Stimulated activated naive B cell treated with anti-CD40 and anti-IgM and Interleukin-4, amounts not matched to agents 10 μg/mL and 1 μg/mL and 100 μg/mL, for 72 hours (primary cell): Measurements from ENCODE around the gene PRKG1.
"Not testable (repeated sequence)": the region's sequence is repeated elsewhere in the genome, so short reads cannot be mapped to it uniquely, and the experiment has no call there.

Experiments
- ATAC-seq, 2 donors: fragments of 150-1000 bp; cut with Tn5 transposase; replicated peaks; 2 replicates each; pipeline ENCODE4 v1.10.0; 2021; ENCODE audit warnings: moderate library complexity in 1 of 2
- DNase-seq: peaks from one replicate; pipeline ENCODE4 v3.0.0; 2021
- H3K27ac Mint-ChIP-seq: one replicate; pipeline ENCODE4 v1.8.0; 2022; ENCODE audit warnings: mild to moderate bottlenecking, mixed read lengths
- H3K27me3 Mint-ChIP-seq, 2 donors: one replicate each; pipeline ENCODE4 v1.8.0; 2022; ENCODE audit warnings: mixed read lengths in 2 of 2
- H3K36me3 Mint-ChIP-seq, 2 donors: one replicate each; pipeline ENCODE4 v1.8.0; 2022; ENCODE audit warnings: mixed read lengths in 2 of 2, mild to moderate bottlenecking in 1 of 2
- H3K4me1 Mint-ChIP-seq, 2 donors: one replicate each; pipeline ENCODE4 v1.8.0; 2022; ENCODE audit warnings: mixed read lengths in 2 of 2, mild to moderate bottlenecking in 1 of 2
- H3K4me3 Mint-ChIP-seq, 2 donors: one replicate each; pipeline ENCODE4 v1.8.0; 2022; ENCODE audit warnings: mild to moderate bottlenecking in 2 of 2, mixed read lengths in 2 of 2, moderate library complexity in 1 of 2
- H3K9me3 Mint-ChIP-seq, 2 donors: one replicate each; pipeline ENCODE4 v1.8.0; 2022; ENCODE audit warnings: mixed read lengths in 2 of 2, mild to moderate bottlenecking in 1 of 2

The PRKG1 gene

GRCh38 chr10:51156926-51157325, 82.6 kb downstream of the PRKG1 start:
- H3K27ac Mint-ChIP-seq = no peak overlapping the region
- no peaks in the 10 kb centered on the region for H3K27me3 Mint-ChIP-seq
- no peaks in the 10 kb centered on the region for H3K9me3 Mint-ChIP-seq
- H3K4me3 Mint-ChIP-seq = no peak overlapping the region
- H3K36me3 Mint-ChIP-seq = no peaks in the 10 kb centered on the region
- DNase-seq (no peak), ATAC-seq (no peak)
- no peaks in the 10 kb centered on the region for H3K4me1 Mint-ChIP-seq

DNA sequence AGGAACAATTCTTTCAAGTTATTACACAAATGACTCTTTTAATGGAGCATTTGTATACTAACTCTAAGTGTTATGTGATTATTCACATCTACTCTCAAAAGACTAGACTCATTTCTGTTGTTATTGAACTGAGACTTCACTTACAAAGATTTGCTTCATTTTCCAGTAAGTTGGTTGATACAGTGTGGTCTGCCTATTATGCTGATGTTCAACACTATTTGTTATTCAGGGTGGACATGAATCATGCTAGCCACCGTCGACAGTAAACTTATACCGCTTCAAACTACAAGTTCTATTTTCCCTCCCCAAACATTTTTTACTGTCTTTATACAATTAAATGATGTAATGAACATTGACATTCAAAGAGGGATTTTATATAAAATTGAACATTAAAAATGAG, 84.5 kb downstream of the PRKG1 start:
- ATAC-seq (no peak), DNase-seq (no peak)
- H3K27ac Mint-ChIP-seq = no peak overlapping the region
- no peaks in the 10 kb centered on the region for H3K27me3 Mint-ChIP-seq
- no peaks in the 10 kb centered on the region for H3K9me3 Mint-ChIP-seq
- H3K4me1 Mint-ChIP-seq = no peaks in the 10 kb centered on the region
- no peaks in the 10 kb centered on the region for H3K36me3 Mint-ChIP-seq
- no peak overlapping the region for H3K4me3 Mint-ChIP-seq

DNA sequence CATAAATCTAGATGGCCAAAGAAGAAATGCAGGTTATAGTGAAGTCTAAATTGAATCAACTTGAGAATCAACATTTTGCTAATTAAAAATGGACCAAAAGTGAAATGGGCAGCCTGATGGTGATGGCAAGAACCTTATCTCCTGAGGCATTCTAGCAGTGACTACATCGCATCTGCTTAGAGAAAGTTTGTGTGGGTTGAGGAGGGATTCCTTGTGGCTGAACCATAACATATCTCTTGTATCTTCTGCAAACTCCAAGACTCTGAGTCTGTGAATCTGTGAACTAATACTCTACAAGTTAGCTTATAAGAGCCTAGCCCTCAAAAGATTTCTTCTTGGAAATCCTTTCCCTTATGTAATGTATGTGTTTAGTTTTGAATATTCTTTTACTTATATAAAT, 85.6 kb downstream of the PRKG1 start:
- H3K4me1 Mint-ChIP-seq = no peaks in the 10 kb centered on the region
- no peaks in the 10 kb centered on the region for H3K27me3 Mint-ChIP-seq
- DNase-seq (no peak), ATAC-seq (no peak)
- H3K36me3 Mint-ChIP-seq = no peaks in the 10 kb centered on the region
- no peak overlapping the region for H3K27ac Mint-ChIP-seq
- no peaks in the 10 kb centered on the region for H3K9me3 Mint-ChIP-seq
- H3K4me3 Mint-ChIP-seq = no peak overlapping the region

GRCh38 chr10:51162002-51162401, 87.7 kb downstream of the PRKG1 start:
- Mint-ChIP-seq H3K36me3 (no peaks in the 10 kb centered on the region), H3K4me1 (no peaks in the 10 kb centered on the region), H3K27ac (no peak overlapping the region), H3K27me3 (no peaks in the 10 kb centered on the region), H3K9me3 (peaks cover 0 to 1% of the 10 kb centered on the region in 2 donors), H3K4me3 (no peak overlapping the region)
- DNase-seq (no peak), ATAC-seq (no peak)

DNA sequence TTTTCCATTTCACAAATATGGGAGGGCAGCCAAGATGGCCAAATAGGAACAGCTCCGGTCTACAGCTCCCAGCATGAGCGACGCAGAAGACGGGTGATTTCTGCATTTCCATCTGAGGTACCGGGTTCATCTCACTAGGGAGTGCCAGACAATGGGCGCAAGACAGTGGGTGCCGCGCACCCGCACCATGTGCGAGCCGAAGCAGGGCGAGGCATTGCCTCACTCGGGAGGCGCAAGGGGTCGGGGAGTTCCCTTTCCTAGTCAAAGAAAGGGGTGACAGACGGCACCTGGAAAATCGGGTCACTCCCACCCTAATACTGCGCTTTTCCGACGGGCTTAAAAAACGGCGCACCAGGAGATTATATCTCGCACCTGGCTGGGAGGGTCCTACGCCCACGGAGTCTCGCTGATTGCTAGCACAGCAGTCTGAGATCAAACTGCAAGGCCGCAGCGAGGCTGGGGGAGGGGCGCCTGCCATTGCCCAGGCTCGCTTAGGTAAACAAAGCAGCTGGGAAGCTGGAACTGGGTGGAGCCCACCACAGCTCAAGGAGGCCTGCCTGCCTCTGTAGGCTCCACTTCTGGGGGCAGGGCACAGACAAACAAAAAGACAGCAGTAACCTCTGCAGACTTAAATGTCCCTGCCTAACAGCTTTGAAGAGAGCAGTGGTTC, 89.2 kb downstream of the PRKG1 start:
- H3K9me3 Mint-ChIP-seq, H3K36me3 Mint-ChIP-seq, H3K27ac Mint-ChIP-seq: not testable (repeated sequence)

GRCh38 chr10:51168086-51168815, 94.0 kb downstream of the PRKG1 start:
- ATAC-seq (no peak), DNase-seq (no peak)
- no peaks in the 10 kb centered on the region for H3K36me3 Mint-ChIP-seq
- no peak overlapping the region for H3K27ac Mint-ChIP-seq
- no peak overlapping the region for H3K4me3 Mint-ChIP-seq
- H3K9me3 Mint-ChIP-seq = peaks cover 0 to 7% of the 10 kb centered on the region in 2 donors
- H3K4me1 Mint-ChIP-seq = no peaks in the 10 kb centered on the region
- no peaks in the 10 kb centered on the region for H3K27me3 Mint-ChIP-seq

More for the DNA sequence above, 89.2 kb downstream of the PRKG1 start:
- not testable (repeated sequence) for ATAC-seq, H3K27me3 Mint-ChIP-seq, H3K4me1 Mint-ChIP-seq, H3K4me3 Mint-ChIP-seq, DNase-seq

GRCh38 chr10:51169111-51169510, 94.8 kb downstream of the PRKG1 start:
- Mint-ChIP-seq H3K36me3 (no peaks in the 10 kb centered on the region), H3K27ac (no peak overlapping the region), H3K4me1 (no peaks in the 10 kb centered on the region), H3K27me3 (no peaks in the 10 kb centered on the region), H3K4me3 (no peak overlapping the region), H3K9me3 (peaks cover 0 to 7% of the 10 kb centered on the region in 2 donors)
- ATAC-seq (no peak), DNase-seq (no peak)

GRCh38 chr10:51170518-51171245, 96.4 kb downstream of the PRKG1 start:
- H3K27ac Mint-ChIP-seq = no peak overlapping the region
- H3K4me3 Mint-ChIP-seq = no peak overlapping the region
- ATAC-seq (no peak), DNase-seq (no peak)
- H3K9me3 Mint-ChIP-seq = peaks cover 0 to 7% of the 10 kb centered on the region in 2 donors
- no peaks in the 10 kb centered on the region for H3K4me1 Mint-ChIP-seq
- no peaks in the 10 kb centered on the region for H3K27me3 Mint-ChIP-seq
- H3K36me3 Mint-ChIP-seq = no peaks in the 10 kb centered on the region

GRCh38 chr10:51171946-51172345, 97.7 kb downstream of the PRKG1 start:
- ATAC-seq = no peak
- no peaks in the 10 kb centered on the region for H3K4me1 Mint-ChIP-seq
- no peak overlapping the region for H3K4me3 Mint-ChIP-seq
- H3K27ac Mint-ChIP-seq = no peak overlapping the region
- DNase-seq = no peak
- H3K27me3 Mint-ChIP-seq = no peaks in the 10 kb centered on the region
- no peaks in the 10 kb centered on the region for H3K36me3 Mint-ChIP-seq
- H3K9me3 Mint-ChIP-seq = peaks cover 0 to 6% of the 10 kb centered on the region in 2 donors

- Mint-ChIP-seq H3K4me3 (no peak overlapping the region), H3K4me1 (no peaks in the 10 kb centered on the region), H3K36me3 (no peaks in the 10 kb centered on the region), H3K27ac (no peak overlapping the region), H3K9me3 (no peaks in the 10 kb centered on the region), H3K27me3 (no peaks in the 10 kb centered on the region)
- ATAC-seq (no peak), DNase-seq (no peak)
Observed at GRCh38 chr10:51176976-51177695, 102.8 kb downstream of the PRKG1 start.

GRCh38 chr10:51178634-51179033, 104.3 kb downstream of the PRKG1 start:
- ATAC-seq (no peak), DNase-seq (no peak)
- Mint-ChIP-seq H3K4me3 (no peak overlapping the region), H3K27ac (no peak overlapping the region), H3K27me3 (no peaks in the 10 kb centered on the region), H3K9me3 (no peaks in the 10 kb centered on the region), H3K36me3 (no peaks in the 10 kb centered on the region), H3K4me1 (no peaks in the 10 kb centered on the region)

DNA sequence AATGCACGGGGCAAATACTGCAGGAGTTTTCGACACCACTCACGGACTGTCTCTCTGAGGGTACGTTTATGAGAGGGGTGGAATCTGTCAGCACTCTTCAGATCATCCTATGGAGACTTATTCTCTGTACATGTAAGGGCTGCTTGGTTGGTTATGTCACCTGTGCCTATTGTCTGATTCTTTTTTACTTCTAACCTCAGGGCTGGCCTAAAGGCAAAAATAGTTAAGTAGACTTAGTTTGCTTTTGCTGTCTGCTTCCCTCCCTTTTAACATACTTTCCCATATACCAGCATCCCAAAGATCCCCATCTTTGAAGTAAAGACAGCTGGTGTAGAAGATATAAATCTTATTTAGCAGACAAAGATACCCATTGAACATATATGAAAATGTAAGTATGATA, 105.9 kb downstream of the PRKG1 start:
- no peak overlapping the region for H3K4me3 Mint-ChIP-seq
- no peaks in the 10 kb centered on the region for H3K36me3 Mint-ChIP-seq
- no peak overlapping the region for H3K27ac Mint-ChIP-seq
- ATAC-seq (no peak), DNase-seq (no peak)
- H3K9me3 Mint-ChIP-seq = no peaks in the 10 kb centered on the region
- H3K27me3 Mint-ChIP-seq = no peaks in the 10 kb centered on the region
- H3K4me1 Mint-ChIP-seq = no peaks in the 10 kb centered on the region

- H3K4me1 Mint-ChIP-seq = no peaks in the 10 kb centered on the region
- no peak for ATAC-seq
- DNase-seq = no peak
- H3K36me3 Mint-ChIP-seq = no peaks in the 10 kb centered on the region
- no peaks in the 10 kb centered on the region for H3K9me3 Mint-ChIP-seq
- H3K27me3 Mint-ChIP-seq = no peaks in the 10 kb centered on the region
- no peak overlapping the region for H3K4me3 Mint-ChIP-seq
- no peak overlapping the region for H3K27ac Mint-ChIP-seq
Observed at GRCh38 chr10:51183783-51184182, 109.5 kb downstream of the PRKG1 start.

DNA sequence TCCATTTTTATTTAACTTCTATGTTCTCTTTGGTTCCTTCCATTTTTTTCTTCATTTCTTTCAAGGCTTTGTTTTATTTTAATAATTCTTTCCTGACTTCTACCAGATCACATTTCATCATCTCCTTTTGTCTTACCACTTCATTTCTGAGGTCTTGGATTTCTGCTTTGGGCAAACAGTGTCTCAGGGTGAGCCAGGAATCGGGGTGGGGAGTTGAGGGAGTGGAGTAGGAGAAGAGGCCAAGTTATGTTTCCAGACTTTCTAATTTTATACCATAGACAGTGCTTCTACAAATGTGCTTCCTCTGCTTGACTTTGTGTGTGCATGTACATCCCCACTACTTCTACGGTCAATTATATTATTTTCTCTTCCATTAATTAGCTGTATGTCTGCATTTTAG, 112.1 kb downstream of the PRKG1 start:
- H3K4me1 Mint-ChIP-seq = no peaks in the 10 kb centered on the region
- no peaks in the 10 kb centered on the region for H3K36me3 Mint-ChIP-seq
- no peak overlapping the region for H3K4me3 Mint-ChIP-seq
- no peak for DNase-seq
- no peak for ATAC-seq
- H3K9me3 Mint-ChIP-seq = no peaks in the 10 kb centered on the region
- no peak overlapping the region for H3K27ac Mint-ChIP-seq
- H3K27me3 Mint-ChIP-seq = no peaks in the 10 kb centered on the region
